HG03558 (cell line): Measurements from ENCODE around the gene PVALB.

ENCODE experiments used
- ATAC-seq: cut with Tn5 transposase; IDR thresholded peaks from one replicate; pipeline ENCODE4 v1.9.1; 2021; ENCODE audit warnings: moderate number of reproducible peaks; ENCODE audit not compliant: unreplicated experiment; ENCODE audit errors: extremely low read depth

PVALB gene

GRCh38 chr22:36816636-36817524, at the start of gene PVALB:
PVALB (minus strand) TSS chr22:36817035; CDS start chr22:36817005, 30 bp downstream.
- ATAC-seq, result no peak

GRCh38 chr22:36865346-36865745, 48.5 kb upstream of the PVALB start:
- ATAC-seq, result no peak

GRCh38 chr22:36864454-36865215, 47.8 kb upstream of the PVALB start:
- ATAC-seq, result no peak

- no peak for ATAC-seq
Observed at GRCh38 chr22:36863979-36864378, 47.1 kb upstream of the PVALB start.

GRCh38 chr22:36863281-36863680, 46.4 kb upstream of the PVALB start:
- no peak for ATAC-seq

GRCh38 chr22:36862251-36863242, 45.7 kb upstream of the PVALB start:
- ATAC-seq, result no peak

GRCh38 chr22:36860821-36861659, 44.2 kb upstream of the PVALB start, which contains the start of gene NCF4:
NCF4 (plus strand) TSS chr22:36861006; CDS start chr22:36861172, 166 bp downstream.
- no peak for ATAC-seq

GRCh38 chr22:36860438-36860820, 43.6 kb upstream of the PVALB start:
- ATAC-seq, result no peak

GRCh38 chr22:36860017-36860416, 43.2 kb upstream of the PVALB start:
- no peak for ATAC-seq

GRCh38 chr22:36858966-36859365, 42.1 kb upstream of the PVALB start:
- ATAC-seq, result no peak

GRCh38 chr22:36858156-36858555, 41.3 kb upstream of the PVALB start:
- ATAC-seq, result no peak

- no peak for ATAC-seq
Observed at GRCh38 chr22:36856792-36857135, 39.9 kb upstream of the PVALB start.

- ATAC-seq, result no peak
Observed at GRCh38 chr22:36856121-36856791, 39.4 kb upstream of the PVALB start.

- ATAC-seq, result no peak
Observed at GRCh38 chr22:36855478-36855877, 38.6 kb upstream of the PVALB start.

GRCh38 chr22:36853407-36854099, 36.7 kb upstream of the PVALB start:
- ATAC-seq, result no peak

GRCh38 chr22:36852056-36852973, 35.5 kb upstream of the PVALB start:
- no peak for ATAC-seq

GRCh38 chr22:36850682-36851081, 33.8 kb upstream of the PVALB start:
- no peak for ATAC-seq
